WI38 (cell line): ENCODE data around the gene FUOM.

Experiments
- H3K4me3 ChIP-seq: 2 replicates; pipeline ENCODE4 v1.5.1; 2011; ENCODE audit warnings: low read depth, mild to moderate bottlenecking, control low read depth, low read length
- TF ChIP-seq, protein P1 (sequence below): IDR thresholded peaks from 2 replicates; pipeline ENCODE4 v1.5.1; 2012; ENCODE audit warnings: low read depth, mild to moderate bottlenecking, control low read depth, low read length

FUOM gene

DNA sequence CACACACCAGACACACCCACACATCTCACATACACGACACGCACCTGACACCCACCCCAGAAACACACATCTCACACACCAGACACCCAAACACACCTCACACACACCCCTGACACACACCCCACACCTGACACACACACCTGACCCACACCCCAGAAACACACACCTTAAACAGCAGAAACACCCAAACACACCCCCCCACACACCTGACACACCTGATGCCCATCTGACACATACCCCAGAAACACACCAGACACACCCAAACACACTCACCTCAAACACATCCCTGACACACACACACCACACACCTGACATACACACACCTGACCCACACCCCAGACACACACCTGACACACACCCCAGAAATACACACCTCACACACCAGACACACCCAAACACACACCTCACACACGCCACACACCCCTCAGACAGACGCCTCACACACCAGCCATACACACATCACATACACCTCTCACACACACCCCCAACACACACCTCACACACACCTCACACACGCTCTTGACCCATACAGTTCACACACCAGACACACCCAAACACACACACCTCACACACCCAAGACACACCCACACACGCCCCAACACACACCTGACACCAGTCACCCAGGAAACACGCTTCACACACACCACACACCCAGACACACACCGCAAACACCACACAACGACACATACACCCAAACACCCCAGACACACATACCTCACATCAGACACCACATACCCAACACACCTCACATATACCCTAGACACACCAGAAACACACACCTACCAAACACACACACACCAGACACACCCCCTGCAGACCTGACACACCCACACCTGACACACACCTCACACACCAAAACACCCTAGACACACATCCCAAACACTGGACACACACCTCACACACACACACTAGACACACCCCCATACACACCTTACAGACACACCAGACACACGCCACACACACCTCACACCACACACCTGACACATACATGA lies 19.4 kb downstream of the FUOM start:
- TF ChIP-seq, protein P1, sequence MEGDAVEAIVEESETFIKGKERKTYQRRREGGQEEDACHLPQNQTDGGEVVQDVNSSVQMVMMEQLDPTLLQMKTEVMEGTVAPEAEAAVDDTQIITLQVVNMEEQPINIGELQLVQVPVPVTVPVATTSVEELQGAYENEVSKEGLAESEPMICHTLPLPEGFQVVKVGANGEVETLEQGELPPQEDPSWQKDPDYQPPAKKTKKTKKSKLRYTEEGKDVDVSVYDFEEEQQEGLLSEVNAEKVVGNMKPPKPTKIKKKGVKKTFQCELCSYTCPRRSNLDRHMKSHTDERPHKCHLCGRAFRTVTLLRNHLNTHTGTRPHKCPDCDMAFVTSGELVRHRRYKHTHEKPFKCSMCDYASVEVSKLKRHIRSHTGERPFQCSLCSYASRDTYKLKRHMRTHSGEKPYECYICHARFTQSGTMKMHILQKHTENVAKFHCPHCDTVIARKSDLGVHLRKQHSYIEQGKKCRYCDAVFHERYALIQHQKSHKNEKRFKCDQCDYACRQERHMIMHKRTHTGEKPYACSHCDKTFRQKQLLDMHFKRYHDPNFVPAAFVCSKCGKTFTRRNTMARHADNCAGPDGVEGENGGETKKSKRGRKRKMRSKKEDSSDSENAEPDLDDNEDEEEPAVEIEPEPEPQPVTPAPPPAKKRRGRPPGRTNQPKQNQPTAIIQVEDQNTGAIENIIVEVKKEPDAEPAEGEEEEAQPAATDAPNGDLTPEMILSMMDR = no peak
- no peak overlapping the region for H3K4me3 ChIP-seq

- TF ChIP-seq, protein P1 = no peak
- no peak overlapping the region for H3K4me3 ChIP-seq
These were observed 20.5 kb downstream of the FUOM start for GRCh38 chr10:133337370-133337725.

- peak within 1 kb of the TSS; percentile 43 for H3K4me3 ChIP-seq
- TF ChIP-seq, protein P1 = no peak
These were observed 21.0 kb downstream of the FUOM start, which contains the start of gene CALY for GRCh38 chr10:133336577-133337369. TSS of gene CALY (minus strand) at chr10:133336896. CDS start at chr10:133328989, 7,907 bp downstream.

DNA sequence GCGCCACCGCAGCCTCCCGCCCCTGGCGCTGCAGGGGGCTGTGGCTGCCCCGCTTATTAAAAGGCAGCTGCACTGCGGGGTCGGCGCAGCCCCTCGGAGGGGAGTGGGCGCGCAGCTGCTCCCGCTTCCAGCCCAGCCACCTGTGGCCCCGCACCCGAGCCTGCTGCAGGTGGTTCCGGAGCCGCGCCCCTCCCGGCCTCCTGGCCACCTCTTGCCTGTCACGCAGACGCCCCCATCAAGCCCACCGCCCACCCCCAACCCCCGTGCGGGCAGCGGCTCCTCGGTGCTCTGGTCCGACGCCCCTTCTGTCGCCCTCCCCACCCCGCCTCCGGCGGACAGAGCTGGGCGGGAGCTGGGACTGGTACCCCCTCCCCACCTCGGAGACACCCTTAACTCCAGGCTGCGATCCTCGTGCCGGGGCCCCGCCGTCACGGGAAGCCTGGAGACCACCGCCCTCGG lies 21.7 kb downstream of the FUOM start:
- H3K4me3 ChIP-seq = no peak overlapping the region
- TF ChIP-seq, protein P1 = no peak

GRCh38 chr10:133335246-133336117 lies 22.3 kb downstream of the FUOM start:
- TF ChIP-seq, protein P1 = no peak
- peak overlapping the region; percentile 43 for H3K4me3 ChIP-seq

- peak overlapping the region; percentile 43 for H3K4me3 ChIP-seq
- TF ChIP-seq, protein P1 = no peak
These were observed 23.1 kb downstream of the FUOM start for GRCh38 chr10:133334503-133335245.
